ENCODE measurements around the gene TTBK1. TPM values are rescaled to one million over a fixed set of nuclear protein-coding genes. Genes with fewer than 3 reads are reported as not detected.

TTBK1 gene
- total RNA-seq, 1 donor from 2014 or later, result 0.27 TPM

GRCh38 chr6:43307451-43308100 is 64.3 kb downstream of the TTBK1 start:
- Histone ChIP-seq H3K4me3 (peak overlapping the region; percentile 69), H3K36me3 (no peaks in the 10 kb centered on the region), H3K4me1 (peaks cover 25% of the 10 kb centered on the region), H3K27me3 (ENCODE audit: low read depth) (no peaks in the 10 kb centered on the region), H3K27ac (replicated peaks) (peak overlapping the region; percentile 77), H3K9me3 (replicated peaks) (no peaks in the 10 kb centered on the region)
- DNase-seq, result no peak
- intact Hi-C loops (cut with micrococcal nuclease), result no loop called here
- no peak for TF ChIP-seq CTCF (IDR thresholded peaks at IDR 0.05; ENCODE audit: borderline replicate concordance)

GRCh38 chr6:43308101-43308989 is 65.1 kb downstream of the TTBK1 start, which contains the start of gene CRIP3:
TSS of gene CRIP3 (minus strand) at chr6:43308826. CDS start at chr6:43308792, 34 bp downstream.
- DNase-seq, result peak; percentile 44
- H3K4me1 ChIP-seq, result peaks cover 25% of the 10 kb centered on the region
- H3K27me3 ChIP-seq (ENCODE audit: low read depth), result no peaks in the 10 kb centered on the region
- peak within 1 kb of the TSS; percentile 69 for H3K4me3 ChIP-seq
- H3K36me3 ChIP-seq, result no peaks in the 10 kb centered on the region
- no peaks in the 10 kb centered on the region for H3K9me3 ChIP-seq (replicated peaks)
- peak; percentile 44 for TF ChIP-seq CTCF (IDR thresholded peaks at IDR 0.05; ENCODE audit: borderline replicate concordance)
- intact Hi-C loops (cut with micrococcal nuclease), result no loop called here
- H3K27ac ChIP-seq (replicated peaks), result peak within 1 kb of the TSS; percentile 77

- peak overlapping the region; percentile 69 for H3K4me3 ChIP-seq
- H3K27ac ChIP-seq (replicated peaks), result peak overlapping the region; percentile 77
- TF ChIP-seq CTCF (IDR thresholded peaks at IDR 0.05; ENCODE audit: borderline replicate concordance), result no peak
- DNase-seq, result no peak
- no peaks in the 10 kb centered on the region for H3K9me3 ChIP-seq (replicated peaks)
- H3K36me3 ChIP-seq, result no peaks in the 10 kb centered on the region
- intact Hi-C loops (cut with micrococcal nuclease), result no loop called here
- H3K4me1 ChIP-seq, result peaks cover 25% of the 10 kb centered on the region
- no peaks in the 10 kb centered on the region for H3K27me3 ChIP-seq (ENCODE audit: low read depth)
These were observed 65.8 kb downstream of the TTBK1 start for GRCh38 chr6:43308990-43309477.

- Histone ChIP-seq H3K9me3 (replicated peaks) (no peaks in the 10 kb centered on the region), H3K4me1 (peaks cover 25% of the 10 kb centered on the region), H3K27ac (replicated peaks) (no peak overlapping the region), H3K4me3 (no peak overlapping the region), H3K36me3 (no peaks in the 10 kb centered on the region), H3K27me3 (ENCODE audit: low read depth) (no peaks in the 10 kb centered on the region)
- TF ChIP-seq CTCF (IDR thresholded peaks at IDR 0.05; ENCODE audit: borderline replicate concordance), result no peak
- DNase-seq, result no peak
- intact Hi-C loops (cut with micrococcal nuclease), result no loop called here
These were observed 66.9 kb downstream of the TTBK1 start for GRCh38 chr6:43310134-43310533.

- TF ChIP-seq CTCF (IDR thresholded peaks at IDR 0.05; ENCODE audit: borderline replicate concordance), result no peak
- peaks cover 25% of the 10 kb centered on the region for H3K4me1 ChIP-seq
These were observed 67.3 kb downstream of the TTBK1 start for GRCh38 chr6:43310624-43311023.

More at GRCh38 chr6:43310624-43311023, 67.3 kb downstream of the TTBK1 start:
- Histone ChIP-seq H3K36me3 (no peaks in the 10 kb centered on the region), H3K27me3 (ENCODE audit: low read depth) (no peaks in the 10 kb centered on the region), H3K9me3 (replicated peaks) (no peaks in the 10 kb centered on the region), H3K4me3 (no peak overlapping the region), H3K27ac (replicated peaks) (no peak overlapping the region)
- DNase-seq, result no peak
- intact Hi-C loops (cut with micrococcal nuclease), result no loop called here

Data from left ventricle myocardium inferior (tissue), 1 donor.